Activated CD4-positive, alpha-beta T cell treated with anti-CD3 and anti-CD28 coated beads, Interleukin-2, amount 50 U/mL, for 48 hours (primary cell): ENCODE results near the gene MAP4.
"Not testable (repeated sequence)": the region's sequence is repeated elsewhere in the genome, so short reads cannot be mapped to it uniquely, and the experiment has no call there.

Experiments
- DNase-seq, 2 experiments: peaks; one replicate each; pipeline ENCODE4 v3.0.0-alpha.2; 2020

The MAP4 gene

GRCh38 chr3:47836986-47837385 lies 179.2 kb downstream of the MAP4 start:
- DNase-seq = no peak

- not testable (repeated sequence) for DNase-seq
These were observed 186.7 kb downstream of the MAP4 start for GRCh38 chr3:47829482-47829881.

- peak in 1 of 2 experiments; percentile 19 for DNase-seq
These were observed 190.6 kb downstream of the MAP4 start for GRCh38 chr3:47825590-47825989.

- DNase-seq = peak; percentile 76 to 78
These were observed 191.4 kb downstream of the MAP4 start for GRCh38 chr3:47824541-47825473.

- DNase-seq = no peak
These were observed 198.6 kb downstream of the MAP4 start for GRCh38 chr3:47817609-47818008.

- no peak for DNase-seq
These were observed 202.6 kb downstream of the MAP4 start for GRCh38 chr3:47813551-47814177.

- no peak for DNase-seq
These were observed 211.6 kb downstream of the MAP4 start for GRCh38 chr3:47804577-47804976.

- no peak for DNase-seq
These were observed 212.7 kb downstream of the MAP4 start for GRCh38 chr3:47803480-47804025.

GRCh38 chr3:47802734-47803479 lies 213.3 kb downstream of the MAP4 start, which contains the start of gene DHX30:
Gene DHX30 (plus strand): TSS chr3:47803138. CDS start chr3:47810684, 7,546 bp downstream.
- DNase-seq = peak; percentile 86 to 89
